ENCODE results near the gene GRAMD2B. TPM values are rescaled to one million over a fixed set of nuclear protein-coding genes. Genes with fewer than 3 reads are reported as not detected.
"Not testable (repeated sequence)": the region's sequence is repeated elsewhere in the genome, so short reads cannot be mapped to it uniquely, and the experiment has no call there.

Gene GRAMD2B
- total and polyA plus RNA-seq, 3 experiments from 2014 or later, result 7.0 to 10.4 (median 8.4) TPM

GRCh38 chr5:126437721-126438120 lies 14.5 kb downstream of the GRAMD2B start:
- Mint-ChIP-seq H3K4me1 (peaks cover 16 to 24% (median 17%) of the 10 kb centered on the region in 3 donors), H3K4me3 (peak overlapping the region in 1 of 7 donors; percentile 13), H3K27me3 (peaks cover 0 to 2% of the 10 kb centered on the region in 2 donors), H3K36me3 (peaks cover 6 to 8% (median 8%) of the 10 kb centered on the region in 3 donors), H3K27ac (peak overlapping the region in 5 of 8 donors; percentile 23 to 81 (median 66)), H3K9me3 (peaks cover 0 to 3% (median 0%) of the 10 kb centered on the region in 5 donors)
- POLR2A ChIA-PET, result no interaction called here
- CTCF ChIA-PET, result no interaction called here
- Histone ChIP-seq H3K36me3 (ENCODE audit: insufficient read depth, low read length) (no peaks in the 10 kb centered on the region), H3K4me1 (ENCODE audit: insufficient read depth, low read length) (peaks cover 8% of the 10 kb centered on the region), H3K27me3 (ENCODE audit: insufficient read depth, low read length, poor library complexity, severe bottlenecking) (no peaks in the 10 kb centered on the region), H3K9me3 (ENCODE audit: low read length) (no peaks in the 10 kb centered on the region), H3K27ac (ENCODE audit: low read depth, low read length) (no peak overlapping the region), H3K4me3 (ENCODE audit: low read length) (no peak overlapping the region)
- no peak for DNase-seq

GRCh38 chr5:126438267-126438666 lies 15.1 kb downstream of the GRAMD2B start:
- Histone ChIP-seq H3K36me3 (ENCODE audit: insufficient read depth, low read length) (no peaks in the 10 kb centered on the region), H3K27ac (ENCODE audit: low read depth, low read length) (no peak overlapping the region), H3K4me1 (ENCODE audit: insufficient read depth, low read length) (peaks cover 12% of the 10 kb centered on the region), H3K4me3 (ENCODE audit: low read length) (no peak overlapping the region), H3K27me3 (ENCODE audit: insufficient read depth, low read length, poor library complexity, severe bottlenecking) (no peaks in the 10 kb centered on the region), H3K9me3 (ENCODE audit: low read length) (no peaks in the 10 kb centered on the region)
- no peak for DNase-seq
- Mint-ChIP-seq H3K27ac (peak overlapping the region in 6 of 8 donors; percentile 4 to 81 (median 48)), H3K4me1 (peaks cover 20 to 28% (median 21%) of the 10 kb centered on the region in 3 donors), H3K9me3 (peaks cover 0 to 3% (median 0%) of the 10 kb centered on the region in 5 donors), H3K4me3 (peak overlapping the region in 3 of 7 donors; percentile 13 to 21 (median 13)), H3K27me3 (peaks cover 0 to 2% of the 10 kb centered on the region in 2 donors), H3K36me3 (peaks cover 6 to 8% (median 8%) of the 10 kb centered on the region in 3 donors)
- POLR2A ChIA-PET, result no interaction called here
- CTCF ChIA-PET, result no interaction called here

- H3K9me3 Mint-ChIP-seq, result peaks cover 0 to 3% (median 0%) of the 10 kb centered on the region in 5 donors
- peaks cover 6 to 8% (median 8%) of the 10 kb centered on the region in 3 donors for H3K36me3 Mint-ChIP-seq
- Histone ChIP-seq H3K9me3 (ENCODE audit: low read length) (no peaks in the 10 kb centered on the region), H3K36me3 (ENCODE audit: insufficient read depth, low read length) (no peaks in the 10 kb centered on the region), H3K27ac (ENCODE audit: low read depth, low read length) (no peak overlapping the region), H3K4me3 (ENCODE audit: low read length) (no peak overlapping the region), H3K27me3 (ENCODE audit: insufficient read depth, low read length, poor library complexity, severe bottlenecking) (no peaks in the 10 kb centered on the region), H3K4me1 (ENCODE audit: insufficient read depth, low read length) (peaks cover 17% of the 10 kb centered on the region)
- peaks cover 0 to 2% of the 10 kb centered on the region in 2 donors for H3K27me3 Mint-ChIP-seq
- peaks cover 24 to 32% (median 24%) of the 10 kb centered on the region in 3 donors for H3K4me1 Mint-ChIP-seq
- CTCF ChIA-PET, result interaction anchor here (1.2 kb wide), 1 partner anchor 85 kb away, joined by 3 read pairs; no protein-coding TSS in a partner anchor
- POLR2A ChIA-PET, result interaction anchor here (1.0 kb wide), 1 partner anchor 11 kb away, joined by 3 read pairs; no protein-coding TSS in a partner anchor
- no peak overlapping the region for H3K4me3 Mint-ChIP-seq
- H3K27ac Mint-ChIP-seq, result peak overlapping the region in 3 of 8 donors; percentile 4 to 81 (median 31)
- no peak for DNase-seq
These were observed 15.7 kb downstream of the GRAMD2B start for GRCh38 chr5:126438868-126439267.

- H3K4me1 ChIP-seq (ENCODE audit: insufficient read depth, low read length), result peaks cover 25% of the 10 kb centered on the region
- POLR2A ChIA-PET, result interaction anchor here (1.0 kb wide), 1 partner anchor 10 kb away, joined by 3 read pairs; no protein-coding TSS in a partner anchor
- not testable (repeated sequence) for H3K4me3 Mint-ChIP-seq; H3K36me3 ChIP-seq (ENCODE audit: insufficient read depth, low read length); H3K27me3 Mint-ChIP-seq; H3K27ac ChIP-seq (ENCODE audit: low read depth, low read length); H3K9me3 ChIP-seq (ENCODE audit: low read length); H3K27ac Mint-ChIP-seq; DNase-seq; H3K9me3 Mint-ChIP-seq; H3K4me3 ChIP-seq (ENCODE audit: low read length); H3K27me3 ChIP-seq (ENCODE audit: insufficient read depth, low read length, poor library complexity, severe bottlenecking); H3K36me3 Mint-ChIP-seq
- CTCF ChIA-PET, result interaction anchor here (1.2 kb wide), 1 partner anchor 86 kb away, joined by 3 read pairs; no protein-coding TSS in a partner anchor
- peaks cover 28 to 41% (median 32%) of the 10 kb centered on the region in 3 donors for H3K4me1 Mint-ChIP-seq
These were observed 16.5 kb downstream of the GRAMD2B start for GRCh38 chr5:126439724-126440123.

GRCh38 chr5:126441230-126441629 lies 18.0 kb downstream of the GRAMD2B start:
- H3K36me3 Mint-ChIP-seq, result peaks cover 6 to 8% (median 8%) of the 10 kb centered on the region in 3 donors
- Histone ChIP-seq H3K27me3 (ENCODE audit: insufficient read depth, low read length, poor library complexity, severe bottlenecking) (no peaks in the 10 kb centered on the region), H3K27ac (ENCODE audit: low read depth, low read length) (no peak overlapping the region), H3K4me3 (ENCODE audit: low read length) (no peak overlapping the region), H3K4me1 (ENCODE audit: insufficient read depth, low read length) (peaks cover 39% of the 10 kb centered on the region), H3K9me3 (ENCODE audit: low read length) (no peaks in the 10 kb centered on the region), H3K36me3 (ENCODE audit: insufficient read depth, low read length) (no peaks in the 10 kb centered on the region)
- CTCF ChIA-PET, result no interaction called here
- H3K4me1 Mint-ChIP-seq, result peaks cover 34 to 56% (median 44%) of the 10 kb centered on the region in 3 donors
- H3K27ac Mint-ChIP-seq, result no peak overlapping the region
- H3K9me3 Mint-ChIP-seq, result peaks cover 0 to 3% (median 0%) of the 10 kb centered on the region in 5 donors
- peaks cover 0 to 2% of the 10 kb centered on the region in 2 donors for H3K27me3 Mint-ChIP-seq
- DNase-seq, result no peak
- no peak overlapping the region for H3K4me3 Mint-ChIP-seq
- POLR2A ChIA-PET, result no interaction called here

GRCh38 chr5:126443374-126443851 lies 20.2 kb downstream of the GRAMD2B start:
- H3K27me3 ChIP-seq (ENCODE audit: insufficient read depth, low read length, poor library complexity, severe bottlenecking), result no peaks in the 10 kb centered on the region
- Mint-ChIP-seq H3K27me3 (no peaks in the 10 kb centered on the region), H3K4me1 (peaks cover 32 to 49% (median 41%) of the 10 kb centered on the region in 3 donors), H3K36me3 (peaks cover 2 to 6% (median 3%) of the 10 kb centered on the region in 3 donors), H3K27ac (peak overlapping the region in 3 of 8 donors; percentile 13 to 66 (median 46)), H3K9me3 (peaks cover 0 to 3% (median 0%) of the 10 kb centered on the region in 5 donors), H3K4me3 (no peak overlapping the region)
- POLR2A ChIA-PET, result no interaction called here
- H3K9me3 ChIP-seq (ENCODE audit: low read length), result no peaks in the 10 kb centered on the region
- H3K4me3 ChIP-seq (ENCODE audit: low read length), result no peak overlapping the region
- peaks cover 48% of the 10 kb centered on the region for H3K4me1 ChIP-seq (ENCODE audit: insufficient read depth, low read length)
- no peaks in the 10 kb centered on the region for H3K36me3 ChIP-seq (ENCODE audit: insufficient read depth, low read length)
- CTCF ChIA-PET, result no interaction called here
- no peak for DNase-seq
- H3K27ac ChIP-seq (ENCODE audit: low read depth, low read length), result no peak overlapping the region

GRCh38 chr5:126444137-126444536 lies 20.9 kb downstream of the GRAMD2B start:
- H3K9me3 ChIP-seq (ENCODE audit: low read length), result no peaks in the 10 kb centered on the region
- ChIA-PET CTCF (no interaction called here), POLR2A (no interaction called here)
- Mint-ChIP-seq H3K9me3 (peaks cover 0 to 3% (median 0%) of the 10 kb centered on the region in 5 donors), H3K27ac (peak overlapping the region in 2 of 8 donors; percentile 29 to 58), H3K4me1 (peaks cover 32 to 51% (median 43%) of the 10 kb centered on the region in 3 donors), H3K36me3 (peaks cover 0 to 1% (median 0%) of the 10 kb centered on the region in 3 donors), H3K27me3 (no peaks in the 10 kb centered on the region), H3K4me3 (no peak overlapping the region)
- no peak overlapping the region for H3K4me3 ChIP-seq (ENCODE audit: low read length)
- DNase-seq, result no peak
- H3K36me3 ChIP-seq (ENCODE audit: insufficient read depth, low read length), result no peaks in the 10 kb centered on the region
- H3K27ac ChIP-seq (ENCODE audit: low read depth, low read length), result no peak overlapping the region
- no peaks in the 10 kb centered on the region for H3K27me3 ChIP-seq (ENCODE audit: insufficient read depth, low read length, poor library complexity, severe bottlenecking)
- peaks cover 55% of the 10 kb centered on the region for H3K4me1 ChIP-seq (ENCODE audit: insufficient read depth, low read length)

- POLR2A ChIA-PET, result no interaction called here
- Histone ChIP-seq H3K4me1 (ENCODE audit: insufficient read depth, low read length) (peaks cover 68% of the 10 kb centered on the region), H3K9me3 (ENCODE audit: low read length) (no peaks in the 10 kb centered on the region), H3K27ac (ENCODE audit: low read depth, low read length) (no peak overlapping the region), H3K27me3 (ENCODE audit: insufficient read depth, low read length, poor library complexity, severe bottlenecking) (no peaks in the 10 kb centered on the region), H3K4me3 (ENCODE audit: low read length) (no peak overlapping the region), H3K36me3 (ENCODE audit: insufficient read depth, low read length) (no peaks in the 10 kb centered on the region)
- no peaks in the 10 kb centered on the region for H3K27me3 Mint-ChIP-seq
- no peaks in the 10 kb centered on the region for H3K9me3 Mint-ChIP-seq
- peak overlapping the region in 6 of 8 donors; percentile 6 to 70 (median 46) for H3K27ac Mint-ChIP-seq
- CTCF ChIA-PET, result no interaction called here
- H3K4me1 Mint-ChIP-seq, result peaks cover 45 to 66% (median 57%) of the 10 kb centered on the region in 3 donors
- H3K4me3 Mint-ChIP-seq, result no peak overlapping the region
- H3K36me3 Mint-ChIP-seq, result no peaks in the 10 kb centered on the region
- no peak for DNase-seq
These were observed 22.4 kb downstream of the GRAMD2B start for GRCh38 chr5:126445502-126446174.
